Metanephros (tissue), 1 donor: Measurements from ENCODE around the gene ZCWPW2. TPM values are rescaled to one million over a fixed set of nuclear protein-coding genes. Genes with fewer than 3 reads are reported as not detected.

Source experiments
- total RNA-seq: library from RNA; depleted of rRNA; stranded (reverse); fragments of >200 nt; gene quantifications from one replicate; pipeline ENCODE4 v1.2.3, GENCODE V29; 2014

Gene ZCWPW2
- 1.1 TPM for total RNA-seq

GRCh38 chr3:28348629-28349468 is at the start of gene ZCWPW2, which contains the start of gene AZI2:
Gene ZCWPW2, plus strand, starts transcription at chr3:28348721. Its CDS starts 64,348 bp downstream, at chr3:28413069.
Gene AZI2, minus strand, starts transcription at chr3:28348824. Its CDS starts 8,207 bp downstream, at chr3:28340617.

Other genes starting within 250 kb of the ZCWPW2 start
- gene CMC1, start 107.1 kb upstream of the ZCWPW2 start, total RNA-seq = 9.9 TPM
- 41.6 TPM for gene AZI2, start 103 bp downstream of the ZCWPW2 start, total RNA-seq